T-cell (primary cell): ENCODE data around the gene NEMP2. TPM values are rescaled to one million over a fixed set of nuclear protein-coding genes. Genes with fewer than 3 reads are reported as not detected.
"Not testable (repeated sequence)": the region's sequence is repeated elsewhere in the genome, so short reads cannot be mapped to it uniquely, and the experiment has no call there.

Source experiments
- ATAC-seq, 4 experiments: fragments of 200-7000 bp in 3 of 4; fragments of 150-1000 bp in 1 of 4; cut with Tn5 transposase; replicated peaks in 1 of 4; 1 replicate in 3 of 4; 2 replicates in 1 of 4; pipeline ENCODE4 v1.10.0; 2021; ENCODE audit warnings: moderate library complexity in 3 of 4, mild to moderate bottlenecking in 2 of 4, moderate number of reproducible peaks in 1 of 4
- CTCF ChIA-PET, 2 donors: fragments of 300-600 bp; sonication (Branson Sonifier 250); formaldehyde crosslinking; loops; one replicate each; lab custom pipeline; 2022; ENCODE audit warnings: antibody characterized with exemption in 2 of 2; lab: Charles Lee
- POLR2A ChIA-PET, 2 donors: fragments of 300-600 bp; sonication (Branson Sonifier 250); formaldehyde crosslinking; loops; one replicate each; lab custom pipeline; 2022; ENCODE audit warnings: antibody characterized with exemption in 2 of 2; lab: Charles Lee
- DNase-seq, 35 experiments: peaks; one replicate each; pipeline versions ENCODE4 v3.0.0 to v3.0.0-alpha.2; 2013 to 2023
- H3K27ac ChIP-seq: one replicate; pipeline ENCODE4 v1.5.1; 2013; ENCODE audit warnings: low read length
- H3K27me3 ChIP-seq, 2 experiments: replicated peaks in 1 of 2; 1 replicate in 1 of 2; 2 replicates in 1 of 2; pipeline versions ENCODE4 v1.6.1 to v1.7.0; 2013; ENCODE audit warnings: low read length in 1 of 2, mixed read lengths in 1 of 2; ENCODE audit not compliant: control insufficient read depth in 2 of 2, insufficient read depth in 2 of 2; ENCODE audit errors: extremely low read depth in 1 of 2
- H3K36me3 ChIP-seq, 2 donors: 1 replicate in 1 of 2; 2 replicates in 1 of 2; pipeline versions ENCODE4 v1.6.1 to v1.7.0; 2013; ENCODE audit warnings: low read length in 1 of 2; ENCODE audit not compliant: control insufficient read depth in 2 of 2, insufficient read depth in 1 of 2; ENCODE audit errors: extremely low read depth in 1 of 2
- H3K4me1 ChIP-seq, 2 experiments: 1 replicate in 1 of 2; 2 replicates in 1 of 2; pipeline versions ENCODE4 v1.6.1 to v1.7.0; 2013; ENCODE audit warnings: low read length in 2 of 2, mixed read lengths in 1 of 2; ENCODE audit not compliant: insufficient read depth in 2 of 2, control insufficient read depth in 1 of 2; ENCODE audit errors: extremely low read depth in 1 of 2
- H3K4me3 ChIP-seq, 2 donors: 1 replicate in 1 of 2; 2 replicates in 1 of 2; pipeline versions ENCODE4 v1.5.1 to v1.7.0; 2013; ENCODE audit warnings: mild to moderate bottlenecking in 2 of 2, low read length in 1 of 2, moderate library complexity in 1 of 2; ENCODE audit not compliant: control insufficient read depth in 1 of 2; ENCODE audit errors: extremely low read depth in 1 of 2
- H3K9me3 ChIP-seq: 2 replicates; pipeline ENCODE4 v1.7.0; 2013
- H3K27ac Mint-ChIP-seq, 2 donors: one replicate each; pipeline ENCODE4 v1.8.0; 2020 to 2021; ENCODE audit warnings: mild to moderate bottlenecking in 2 of 2, mixed read lengths in 2 of 2
- H3K27me3 Mint-ChIP-seq, 2 donors: one replicate each; pipeline ENCODE4 v1.8.0; 2021 to 2022; ENCODE audit warnings: mixed read lengths in 2 of 2
- H3K36me3 Mint-ChIP-seq: one replicate; pipeline ENCODE4 v1.8.0; 2021; ENCODE audit warnings: mixed read lengths
- H3K4me1 Mint-ChIP-seq, 3 donors: one replicate each; pipeline ENCODE4 v1.8.0; 2020 to 2022; ENCODE audit warnings: mixed read lengths in 3 of 3, mild to moderate bottlenecking in 1 of 3
- H3K4me3 Mint-ChIP-seq, 3 donors: one replicate each; pipeline ENCODE4 v1.8.0; 2020 to 2022; ENCODE audit warnings: mild to moderate bottlenecking in 3 of 3, mixed read lengths in 3 of 3, moderate library complexity in 3 of 3
- H3K9me3 Mint-ChIP-seq, 3 donors: one replicate each; pipeline ENCODE4 v1.8.0; 2020 to 2022; ENCODE audit warnings: mixed read lengths in 3 of 3
- WGBS: methylation state at CpG from one replicate; pipeline ENCODE4 v1.1.5; 2013; ENCODE audit warnings: missing lambda C conversion rate; ENCODE audit not compliant: insufficient coverage; 5-methylcytosine and 5-hydroxymethylcytosine counted together
- total RNA-seq, 35 experiments: library from RNA in 6 of 35; stranded (reverse) in 6 of 35; fragments of 120-200 nt in 1 of 35; gene quantifications; one replicate each; pipeline versions ENCODE4 v1.2.1 to v1.2.4 and lab custom pipeline; 2013 to 2026

NEMP2 gene
- total RNA-seq, 5 donors from 2014 or later (not counting 1 experiment from before 2014, with no cell fraction given), result 11.1 to 16.2 (median 15.3) TPM

DNA sequence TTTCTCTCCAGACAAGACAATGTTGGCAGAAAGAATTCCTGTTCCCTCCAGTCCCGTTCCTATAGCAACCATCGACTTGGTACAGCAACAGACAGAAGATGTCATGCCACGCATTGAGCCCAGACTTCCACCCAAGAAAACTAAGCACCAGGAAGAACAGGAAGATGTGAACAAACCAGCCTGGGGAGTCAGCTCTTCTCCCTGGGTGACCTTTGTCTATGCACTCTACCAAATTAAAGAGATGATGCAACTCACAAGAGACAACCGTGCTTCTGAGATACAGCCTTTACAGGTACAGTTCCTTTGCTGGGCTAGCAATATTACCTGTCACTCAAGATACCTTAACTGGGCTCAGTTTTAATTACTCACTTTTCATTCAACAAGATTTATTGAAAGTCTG lies 37.1 kb downstream of the NEMP2 start:
- Histone ChIP-seq H3K27me3 (no peaks in the 10 kb centered on the region), H3K4me3 (no peak overlapping the region), H3K4me1 (no peaks in the 10 kb centered on the region), H3K9me3 (no peaks in the 10 kb centered on the region), H3K36me3 (peaks cover 0 to 32% of the 10 kb centered on the region in 2 donors), H3K27ac (no peak overlapping the region)
- ChIA-PET POLR2A (interaction anchor here in 1 of 2 donors (0.7 kb wide), 1 partner anchor 1141 kb away, joined by 3 read pairs; no protein-coding TSS in a partner anchor), CTCF (no interaction called here)
- H3K27ac Mint-ChIP-seq, result peak overlapping the region in 1 of 2 donors; percentile 54
- no peak for DNase-seq
- H3K9me3 Mint-ChIP-seq, result peaks cover 0 to 13% (median 9%) of the 10 kb centered on the region in 3 donors
- peaks cover 72% of the 10 kb centered on the region for H3K36me3 Mint-ChIP-seq
- peaks cover 34 to 41% (median 36%) of the 10 kb centered on the region in 3 donors for H3K4me1 Mint-ChIP-seq
- no peak for ATAC-seq
- H3K4me3 Mint-ChIP-seq, result no peak overlapping the region
- 100% methylated on average over 1 of the region's 4 CpGs for whole genome bisulfite sequencing
- no peaks in the 10 kb centered on the region for H3K27me3 Mint-ChIP-seq

DNA sequence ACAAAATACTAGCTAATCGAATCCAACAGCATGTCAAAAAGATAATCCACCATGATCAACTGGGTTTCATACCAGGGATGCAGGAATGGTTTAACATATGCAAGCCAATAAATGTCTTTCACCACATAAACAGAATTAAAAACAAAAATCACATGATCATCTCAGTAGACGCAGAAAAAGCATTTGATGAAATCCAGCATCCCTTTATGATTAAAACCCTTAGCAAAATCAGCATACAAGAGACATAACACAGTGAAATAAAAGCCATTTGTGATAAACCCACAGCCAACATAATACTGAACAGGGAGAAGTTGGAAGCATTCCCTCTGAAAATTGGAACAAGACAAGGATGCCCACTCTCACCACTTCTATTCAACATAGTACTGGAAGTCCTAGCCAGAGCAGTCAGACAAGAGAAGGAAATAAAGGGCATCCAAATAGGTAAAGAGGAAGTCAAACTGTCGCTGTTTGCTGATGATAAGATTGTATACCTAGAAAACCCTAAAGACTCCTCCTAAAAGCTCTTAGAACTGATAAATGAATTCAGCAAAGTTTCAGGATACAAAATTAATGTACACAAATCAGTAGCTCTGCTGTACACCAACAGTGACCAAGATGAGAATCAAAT lies 39.8 kb downstream of the NEMP2 start:
- CTCF ChIA-PET, ATAC-seq, H3K4me3 Mint-ChIP-seq, H3K4me1 ChIP-seq, H3K27ac ChIP-seq, H3K9me3 ChIP-seq, H3K27me3 Mint-ChIP-seq, DNase-seq, H3K4me3 ChIP-seq, H3K27me3 ChIP-seq: not testable (repeated sequence)
- H3K4me1 Mint-ChIP-seq, result peaks cover 33 to 43% (median 42%) of the 10 kb centered on the region in 3 donors
- H3K36me3 Mint-ChIP-seq, result peaks cover 82% of the 10 kb centered on the region
- peak overlapping the region; percentile 81 to 82 for H3K27ac Mint-ChIP-seq
- POLR2A ChIA-PET, result interaction anchor here in 1 of 2 donors (0.6 kb wide), 1 partner anchor 80 kb away, joined by 14 read pairs; no protein-coding TSS in a partner anchor
- 100% methylated on average over 2 of the region's 3 CpGs for WGBS
- H3K36me3 ChIP-seq, result peaks cover 5 to 34% of the 10 kb centered on the region in 2 donors
- peaks cover 7 to 18% (median 13%) of the 10 kb centered on the region in 3 donors for H3K9me3 Mint-ChIP-seq

DNA sequence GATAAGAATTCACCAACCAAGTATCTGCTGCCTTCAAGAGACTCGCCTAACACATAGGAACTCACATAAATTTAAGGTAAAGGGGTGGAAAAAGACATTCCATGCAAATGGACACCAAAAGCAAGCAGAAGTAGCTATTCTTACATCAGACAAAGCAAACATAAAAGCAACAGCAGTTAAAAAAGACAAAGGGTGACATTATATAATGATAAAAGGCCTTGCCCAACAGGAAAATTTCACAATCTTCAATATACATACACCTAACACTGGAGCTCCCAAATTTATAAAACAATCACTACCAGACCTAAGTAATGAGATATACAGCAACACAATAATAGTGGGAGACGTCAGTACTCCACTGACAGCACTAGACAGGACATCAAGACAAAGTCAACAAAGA lies 41.4 kb downstream of the NEMP2 start:
- ATAC-seq, result no peak
- Mint-ChIP-seq H3K4me1 (peaks cover 49 to 59% (median 55%) of the 10 kb centered on the region in 3 donors), H3K27me3 (no peaks in the 10 kb centered on the region), H3K36me3 (peaks cover 87% of the 10 kb centered on the region), H3K4me3 (no peak overlapping the region), H3K9me3 (peaks cover 7 to 18% (median 13%) of the 10 kb centered on the region in 3 donors), H3K27ac (peak overlapping the region; percentile 81 to 82)
- Histone ChIP-seq H3K4me3 (no peak overlapping the region), H3K36me3 (peaks cover 7 to 44% of the 10 kb centered on the region in 2 donors), H3K27ac (no peak overlapping the region), H3K4me1 (peaks cover 0 to 5% of the 10 kb centered on the region in 2 experiments), H3K9me3 (no peaks in the 10 kb centered on the region), H3K27me3 (no peaks in the 10 kb centered on the region)
- no peak for DNase-seq
- no CpG with 5 or more reads among the region's 2 CpGs for WGBS
- ChIA-PET CTCF (no interaction called here), POLR2A (interaction anchor here in 1 of 2 donors (0.7 kb wide), 3 partner anchors 24 to 327 kb away, joined by 3 read pairs; no protein-coding TSS in a partner anchor)

DNA sequence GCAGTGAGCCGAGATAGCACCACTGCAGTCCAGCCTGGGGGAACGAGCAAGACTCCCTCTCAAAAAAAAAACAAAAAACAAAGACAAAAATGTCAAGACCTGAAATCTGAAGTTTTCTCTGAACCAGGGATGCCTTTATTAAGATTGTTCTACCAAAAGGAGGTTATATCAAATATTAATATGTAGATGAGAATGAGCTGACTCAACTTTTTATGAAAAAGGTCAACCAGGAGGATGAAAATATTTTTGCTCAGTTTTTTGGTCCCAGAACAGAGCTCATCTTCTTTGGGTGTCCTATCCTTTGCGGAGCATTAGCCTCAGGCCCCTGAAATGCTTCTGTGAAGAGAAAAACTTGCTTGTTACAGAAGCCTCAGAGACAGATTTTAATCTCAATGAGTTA lies 44.0 kb downstream of the NEMP2 start:
- peaks cover 84% of the 10 kb centered on the region for H3K36me3 Mint-ChIP-seq
- WGBS, result 100% methylated on average over 1 of the region's 3 CpGs
- peaks cover 0 to 8% of the 10 kb centered on the region in 2 experiments for H3K4me1 ChIP-seq

DNA sequence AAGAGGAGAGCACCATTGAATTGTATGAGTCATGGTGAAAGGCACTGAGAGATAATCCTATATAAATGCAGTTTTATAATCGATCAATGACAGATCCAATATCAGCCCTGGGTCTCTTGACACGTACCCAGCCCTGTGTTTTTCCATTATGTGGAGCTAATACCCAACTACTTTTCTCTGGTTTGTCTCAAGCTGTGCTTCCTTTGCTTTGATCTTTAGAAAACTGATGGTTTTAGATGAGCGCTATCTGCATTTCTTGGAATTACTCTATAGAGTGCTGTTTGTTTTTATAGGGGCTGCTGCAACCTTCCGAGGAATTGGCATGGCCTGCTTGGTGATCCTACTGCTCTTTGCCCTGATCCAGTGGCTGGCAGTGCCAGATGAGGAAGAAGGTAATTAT lies 45.0 kb downstream of the NEMP2 start:
- Mint-ChIP-seq H3K4me3 (peak overlapping the region in 1 of 3 donors; percentile 5), H3K9me3 (peaks cover under 1 to 18% (median 7%) of the 10 kb centered on the region in 3 donors), H3K36me3 (peaks cover 78% of the 10 kb centered on the region), H3K27ac (peak overlapping the region; percentile 10 to 16), H3K27me3 (no peaks in the 10 kb centered on the region), H3K4me1 (peaks cover 57 to 68% (median 58%) of the 10 kb centered on the region in 3 donors)
- no peak for ATAC-seq
- ChIA-PET POLR2A (interaction anchor here in 1 of 2 donors (0.6 kb wide), 1 partner anchor 26 kb away, joined by 3 read pairs; no protein-coding TSS in a partner anchor), CTCF (interaction anchor here in 1 of 2 donors (1.0 kb wide), 1 partner anchor 13 kb away, joined by 3 read pairs; no protein-coding TSS in a partner anchor)
- Histone ChIP-seq H3K27me3 (no peaks in the 10 kb centered on the region), H3K4me3 (no peak overlapping the region), H3K4me1 (peaks cover 0 to 8% of the 10 kb centered on the region in 2 experiments), H3K9me3 (no peaks in the 10 kb centered on the region), H3K27ac (no peak overlapping the region), H3K36me3 (peaks cover 7 to 37% of the 10 kb centered on the region in 2 donors)
- DNase-seq, result no peak
- WGBS, result 67% methylated on average over 1 of the region's 4 CpGs

More for the DNA sequence above, 44.0 kb downstream of the NEMP2 start:
- no peak overlapping the region for H3K4me3 Mint-ChIP-seq
- Histone ChIP-seq H3K4me3 (no peak overlapping the region), H3K9me3 (no peaks in the 10 kb centered on the region), H3K27me3 (no peaks in the 10 kb centered on the region), H3K27ac (no peak overlapping the region), H3K36me3 (peaks cover 7 to 37% of the 10 kb centered on the region in 2 donors)
- H3K27ac Mint-ChIP-seq, result no peak overlapping the region
- no peak for ATAC-seq
- CTCF ChIA-PET, result interaction anchor here (0.7 to 1.1 kb wide), 2 partner anchors 22 to 115 kb away, joined by 3 to 4 read pairs; no protein-coding TSS in a partner anchor
- DNase-seq, result no peak
- H3K4me1 Mint-ChIP-seq, result peaks cover 63 to 78% (median 63%) of the 10 kb centered on the region in 3 donors
- POLR2A ChIA-PET, result interaction anchor here (0.5 to 0.7 kb wide), 3 partner anchors 131 to 186 kb away, joined by 3 to 6 read pairs (median 6); no protein-coding TSS in a partner anchor
- H3K27me3 Mint-ChIP-seq, result no peaks in the 10 kb centered on the region
- H3K9me3 Mint-ChIP-seq, result peaks cover 7 to 18% (median 7%) of the 10 kb centered on the region in 3 donors

DNA sequence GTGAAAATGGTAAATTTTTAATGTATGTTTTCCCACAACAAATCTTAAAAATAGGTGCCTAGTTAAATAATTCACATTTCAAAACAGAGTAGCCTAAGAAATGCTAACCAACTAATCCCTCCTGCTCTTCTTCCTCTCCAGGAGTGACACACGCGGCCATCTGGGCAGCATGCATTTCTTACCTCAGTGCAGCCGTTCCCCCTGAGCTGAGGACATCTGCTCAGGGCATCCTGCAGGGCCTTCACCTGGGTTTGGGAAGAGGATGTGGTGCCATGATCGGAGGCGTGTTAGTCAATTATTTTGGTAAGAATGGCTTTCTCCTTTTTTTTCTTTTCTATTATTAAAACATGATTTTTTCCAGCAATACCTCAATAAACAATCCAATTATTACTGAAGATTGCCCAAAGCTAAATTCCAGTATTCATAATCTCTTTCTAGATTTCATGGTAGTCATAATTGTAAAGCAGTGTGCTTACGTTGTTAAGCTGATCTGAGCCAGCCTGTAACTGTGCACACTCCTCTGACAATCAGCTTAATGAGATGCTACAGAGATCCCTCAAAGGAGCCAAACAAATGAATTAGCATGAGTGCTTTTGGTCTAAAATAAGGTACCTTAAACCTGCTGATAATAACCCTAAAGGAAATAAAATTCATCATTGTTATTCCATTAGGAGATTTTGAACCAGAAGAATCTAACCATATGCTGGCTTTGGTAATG lies 45.8 kb downstream of the NEMP2 start:
- no peaks in the 10 kb centered on the region for H3K9me3 ChIP-seq
- no peak overlapping the region for H3K4me3 ChIP-seq
- H3K9me3 Mint-ChIP-seq, result peaks cover 0 to 15% (median 7%) of the 10 kb centered on the region in 3 donors
- H3K4me3 Mint-ChIP-seq, result no peak overlapping the region
- ATAC-seq (no peak), DNase-seq (no peak)
- H3K4me1 Mint-ChIP-seq, result peaks cover 55 to 60% (median 57%) of the 10 kb centered on the region in 3 donors
- peaks cover 7 to 37% of the 10 kb centered on the region in 2 donors for H3K36me3 ChIP-seq
- POLR2A ChIA-PET, result no interaction called here
- no peak overlapping the region for H3K27ac Mint-ChIP-seq
- H3K36me3 Mint-ChIP-seq, result peaks cover 71% of the 10 kb centered on the region
- WGBS, result no CpG with 5 or more reads among the region's 6 CpGs
- no peaks in the 10 kb centered on the region for H3K27me3 ChIP-seq
- H3K27ac ChIP-seq, result no peak overlapping the region
- CTCF ChIA-PET, result interaction anchor here in 1 of 2 donors (1.0 kb wide), 1 partner anchor 14 kb away, joined by 3 read pairs; no protein-coding TSS in a partner anchor
- H3K4me1 ChIP-seq, result peaks cover 0 to 8% of the 10 kb centered on the region in 2 experiments
- H3K27me3 Mint-ChIP-seq, result no peaks in the 10 kb centered on the region
